ENCODE measurements around the gene PCOLCE2.
A peak's percentile ranks its signal among the peaks of the same experiment; 100 is the strongest.
"Not testable (repeated sequence)": the region's sequence is repeated elsewhere in the genome, so short reads cannot be mapped to it uniquely, and the experiment has no call there.

PCOLCE2 gene

DNA sequence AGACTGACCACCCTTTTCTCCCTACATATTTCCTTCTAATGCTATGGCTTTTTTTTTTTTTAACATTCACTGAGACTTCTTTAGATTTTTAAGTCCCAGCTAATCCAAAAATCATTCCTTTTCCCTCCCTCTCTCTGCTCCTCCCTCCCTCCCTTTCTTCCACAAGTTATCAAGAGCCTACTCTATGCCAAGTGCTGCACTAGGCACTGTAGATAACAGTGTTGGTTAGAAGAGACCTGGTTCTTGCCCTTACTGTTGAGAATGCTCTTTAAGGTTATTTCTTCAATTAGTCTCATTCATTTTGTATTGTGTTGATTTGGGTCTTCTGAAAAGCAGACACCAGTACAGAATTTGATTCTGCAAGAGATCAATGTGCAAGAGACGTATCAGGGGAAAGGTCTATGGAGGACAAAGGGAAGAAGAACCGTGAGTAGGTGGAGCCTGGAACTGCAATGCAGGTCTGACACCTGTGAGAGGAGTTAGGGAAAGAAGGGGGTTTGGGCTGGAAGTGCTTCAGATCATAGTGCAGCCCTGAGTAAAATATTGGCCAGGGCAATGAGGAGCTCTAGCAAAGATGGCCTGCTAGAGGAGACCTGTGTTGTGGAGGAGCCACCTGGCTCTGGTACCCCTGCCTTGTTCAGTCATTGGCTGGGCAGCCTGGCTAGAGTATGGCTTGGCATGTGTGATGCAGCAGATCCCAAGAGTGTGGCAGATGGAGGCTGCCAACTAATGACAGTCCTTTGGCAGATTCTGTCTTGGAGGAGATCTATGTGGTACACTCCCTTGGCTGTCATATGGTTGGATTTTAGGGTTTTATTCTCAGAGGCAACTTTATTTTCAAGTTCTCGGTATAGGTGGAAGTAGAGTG lies 9.7 kb upstream of the PCOLCE2 start:
- no peak for DNase-seq

DNA sequence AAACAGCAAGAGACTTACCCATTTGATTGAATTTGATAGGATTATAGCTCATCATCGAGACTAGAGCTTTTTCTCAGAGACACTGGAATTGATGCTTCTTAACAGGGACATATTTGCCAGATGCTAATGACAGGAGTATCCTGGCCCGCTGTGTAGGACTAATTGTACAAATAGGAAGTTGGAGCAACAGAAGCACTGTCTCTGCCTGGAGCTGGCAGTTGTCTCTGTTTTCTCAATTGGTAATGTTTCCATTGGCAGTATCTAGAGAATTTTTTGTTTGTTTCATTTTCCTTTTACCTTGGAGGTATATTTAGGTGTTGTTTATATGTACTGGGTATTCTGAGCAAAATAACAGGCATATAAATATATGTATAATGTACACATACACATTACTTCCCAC lies 8.9 kb upstream of the PCOLCE2 start:
- DNase-seq = no peak

DNA sequence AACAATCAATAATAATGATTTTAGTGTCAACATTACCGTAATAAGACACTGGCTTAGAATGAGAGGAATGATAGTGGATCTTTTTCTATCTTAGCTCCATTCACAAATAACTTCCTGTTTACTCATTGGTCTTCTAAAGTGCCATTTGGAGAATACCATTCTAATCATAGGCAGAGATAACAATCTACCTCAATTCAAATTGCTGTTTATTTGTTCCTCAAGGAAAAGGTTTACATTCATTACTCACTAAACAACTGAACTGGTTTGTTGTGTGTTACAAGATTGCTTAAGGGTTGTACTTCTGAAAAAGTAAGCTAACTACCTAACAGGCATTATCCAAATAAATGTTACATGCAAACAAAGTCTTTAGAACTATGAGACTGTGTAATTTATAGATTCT lies 8.1 kb upstream of the PCOLCE2 start:
- DNase-seq = no peak

DNA sequence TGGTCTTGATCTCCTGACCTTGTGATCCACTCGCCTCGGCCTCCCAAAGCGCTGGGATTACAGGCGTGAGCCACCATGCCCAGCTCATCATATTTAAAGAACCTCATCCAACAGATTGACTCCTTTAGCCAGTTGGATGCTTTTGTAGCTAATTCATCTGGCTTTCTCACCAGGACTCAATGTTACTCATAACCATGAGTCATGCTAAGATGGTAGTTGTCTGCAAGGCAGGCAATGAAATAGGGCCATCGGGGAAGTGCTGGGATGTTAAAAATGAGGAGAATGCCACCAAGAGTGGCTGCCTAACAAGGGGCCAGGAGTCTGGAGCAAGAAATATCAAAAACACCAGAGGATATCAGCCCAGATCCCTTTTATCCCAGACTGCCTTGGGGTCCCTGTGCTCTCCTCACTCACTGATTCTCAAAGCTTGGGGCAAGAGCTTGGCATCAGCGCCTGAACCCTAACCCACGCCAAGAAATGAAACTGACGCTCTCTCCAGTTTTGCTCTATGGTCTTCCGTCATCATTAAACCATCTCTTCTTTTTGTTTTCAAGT lies 7.4 kb upstream of the PCOLCE2 start:
- no peak for DNase-seq

DNA sequence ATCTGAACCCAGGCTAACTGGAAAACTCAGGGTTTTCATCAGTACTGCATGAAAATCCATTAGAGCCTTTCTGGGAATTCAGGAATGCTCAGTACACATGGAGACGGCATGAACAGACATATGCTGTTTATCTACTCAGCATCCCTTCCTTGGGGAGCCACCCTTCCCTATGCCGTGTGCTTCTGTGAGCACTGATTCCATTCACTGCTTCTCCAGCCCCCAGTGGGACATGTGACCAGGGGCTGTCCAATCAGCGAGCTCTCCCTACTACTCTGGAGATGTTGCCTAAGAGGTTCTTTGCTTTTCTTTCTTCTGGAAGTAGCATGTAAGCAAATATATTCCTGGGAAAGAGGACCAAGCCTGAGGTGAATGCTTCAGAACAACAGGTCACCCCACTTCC lies 5.6 kb upstream of the PCOLCE2 start:
- no peak for DNase-seq

DNA sequence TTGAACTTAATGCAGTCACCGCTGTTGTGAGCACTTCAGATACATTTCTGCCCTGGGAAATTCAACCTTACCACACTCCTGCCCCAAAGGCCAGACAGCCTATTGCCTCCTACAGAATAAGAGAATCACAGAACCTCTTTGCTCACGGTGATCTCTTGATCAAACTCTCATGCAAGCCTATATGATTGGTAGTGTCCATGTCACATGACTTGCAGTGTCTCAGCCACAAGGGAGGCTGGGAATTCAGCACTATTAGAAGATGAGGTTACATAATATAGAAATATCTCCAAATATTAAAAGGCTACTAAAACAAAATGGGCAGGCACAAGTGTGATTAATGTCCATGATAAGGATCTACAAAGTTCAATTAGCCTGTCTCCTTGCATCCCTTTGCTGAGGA lies 3.8 kb upstream of the PCOLCE2 start:
- no peak for DNase-seq

DNA sequence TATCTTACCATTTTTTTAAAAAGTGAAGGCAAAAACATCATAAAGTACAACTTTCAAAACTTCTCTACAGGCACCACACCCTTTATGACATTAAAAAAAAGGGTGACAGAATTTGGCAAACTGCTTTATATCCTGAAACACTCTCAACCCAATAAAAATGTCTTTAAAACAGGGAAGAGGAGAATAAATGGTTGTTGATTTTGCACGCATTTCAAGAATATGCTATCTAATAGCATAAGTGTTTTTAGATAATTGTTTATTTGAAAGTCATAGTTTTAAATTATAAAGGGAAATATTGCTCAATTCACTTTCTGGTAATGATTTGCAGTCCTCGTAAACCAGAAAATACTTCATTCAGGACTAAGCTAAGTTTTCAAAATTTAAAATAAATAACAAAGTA lies 1.7 kb upstream of the PCOLCE2 start:
- DNase-seq = no peak

DNA sequence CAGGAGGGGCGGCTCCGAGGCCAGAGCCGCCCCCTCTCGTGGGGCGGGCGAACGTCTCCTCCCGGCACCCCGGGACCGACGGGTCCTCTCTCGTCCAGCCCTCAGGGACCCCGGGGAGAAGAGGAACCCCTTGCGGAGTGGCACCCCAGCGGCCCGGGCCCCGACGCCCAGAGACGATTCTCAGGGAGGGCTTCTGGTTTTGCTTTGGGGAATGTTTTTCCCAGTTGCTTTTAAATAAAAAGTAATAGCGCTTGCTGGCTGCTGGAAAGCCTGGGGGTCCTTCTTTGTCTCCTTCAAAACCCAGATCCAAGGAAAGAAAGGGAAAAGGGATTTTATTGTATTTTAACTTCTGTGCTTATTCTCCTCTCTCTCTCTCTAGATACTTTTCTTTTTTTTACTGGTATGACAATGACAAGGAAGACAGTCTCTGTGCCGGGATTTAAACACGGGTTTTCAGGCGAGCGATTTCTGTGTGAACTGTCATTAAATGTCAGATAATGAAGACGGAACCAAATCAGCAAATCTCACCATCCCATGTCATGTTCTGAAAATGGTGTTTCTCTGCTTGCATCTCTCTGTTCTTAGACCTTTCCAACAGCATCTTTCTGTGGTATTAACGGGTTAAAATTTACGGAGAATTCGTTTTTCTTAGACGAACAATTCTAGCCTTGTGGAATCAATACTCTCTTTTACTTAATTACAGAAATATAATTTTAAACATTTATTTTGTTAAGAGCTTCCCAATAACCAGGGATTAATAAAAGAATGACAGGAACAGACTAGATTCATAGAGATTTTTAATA lies 530 bp upstream of the PCOLCE2 start:
- no peak for DNase-seq

DNA sequence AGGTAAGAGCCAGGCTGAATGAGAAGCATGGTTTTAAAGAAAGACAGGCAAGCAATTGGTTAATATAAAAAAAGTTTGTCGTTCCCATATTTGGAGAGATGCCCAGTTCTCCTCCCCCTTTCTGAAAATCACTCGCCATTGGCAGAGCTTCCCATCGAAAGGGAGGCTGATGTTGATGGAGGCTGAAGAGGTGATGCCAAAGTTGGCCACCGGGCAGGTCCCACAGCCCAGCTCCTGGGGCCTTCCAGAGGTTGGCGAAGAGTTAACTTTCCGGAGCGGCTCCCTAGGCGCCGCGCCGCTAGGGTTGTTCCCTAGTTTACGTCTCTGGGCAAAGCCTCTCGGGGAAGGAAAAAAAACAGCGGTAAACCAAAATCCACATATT lies 793 bp downstream of the PCOLCE2 start:
- no peak for DNase-seq

DNA sequence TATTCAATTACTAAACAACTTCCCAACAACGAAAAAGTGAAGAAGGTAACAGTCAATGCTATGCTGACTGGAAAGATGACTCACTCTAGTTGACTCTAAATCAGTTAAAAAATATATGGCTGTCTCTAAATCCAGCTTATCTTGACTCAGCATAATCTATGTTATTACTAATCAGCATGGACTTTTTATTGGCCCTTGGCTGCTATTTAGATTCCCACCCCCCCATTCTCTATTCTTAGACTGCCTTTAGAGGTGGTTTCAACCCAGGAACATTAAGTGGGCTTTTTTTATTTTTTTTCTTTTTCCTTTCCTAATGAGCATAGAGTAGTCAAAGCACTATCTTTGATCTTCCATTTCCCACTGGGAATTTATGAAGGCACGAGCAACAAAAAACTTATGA lies 1.9 kb downstream of the PCOLCE2 start:
- DNase-seq = no peak

DNA sequence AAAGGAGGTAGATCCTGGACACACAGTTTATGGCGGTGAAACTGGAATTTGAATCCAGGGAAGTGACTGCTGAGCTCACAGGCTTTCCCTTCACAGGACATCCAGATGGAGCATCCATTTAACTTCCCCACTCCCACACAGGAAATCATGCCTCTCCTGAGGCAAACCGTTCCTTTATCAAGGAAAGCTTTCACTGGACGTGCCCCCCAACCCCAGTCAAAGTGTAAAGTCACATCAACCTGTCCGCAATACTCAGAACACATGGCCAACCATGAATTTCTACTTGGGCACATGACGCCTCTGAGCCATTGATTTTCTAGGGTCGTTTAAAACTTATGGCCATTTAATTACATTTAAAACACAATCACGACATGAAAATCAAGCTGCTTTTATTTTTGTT lies 2.9 kb downstream of the PCOLCE2 start:
- DNase-seq = no peak

DNA sequence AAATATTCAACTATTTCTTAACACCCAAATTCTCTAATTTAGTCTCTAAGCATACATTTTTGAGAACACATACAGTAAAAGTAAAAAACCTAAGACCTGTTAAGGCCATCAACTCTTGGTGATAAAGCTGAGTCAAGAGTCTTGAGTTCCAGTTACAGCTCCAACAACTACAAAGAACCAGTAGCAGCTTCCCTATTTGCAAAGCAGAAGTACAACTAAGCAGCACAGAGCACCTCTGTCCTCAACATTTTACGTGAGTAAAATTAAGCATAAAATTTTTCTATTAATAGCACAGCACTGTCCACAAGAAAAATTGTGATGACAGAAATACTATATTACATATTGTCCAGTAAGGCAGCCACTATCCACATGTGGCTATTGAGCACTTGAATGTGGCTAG lies 4.4 kb downstream of the PCOLCE2 start:
- no peak for DNase-seq

DNA sequence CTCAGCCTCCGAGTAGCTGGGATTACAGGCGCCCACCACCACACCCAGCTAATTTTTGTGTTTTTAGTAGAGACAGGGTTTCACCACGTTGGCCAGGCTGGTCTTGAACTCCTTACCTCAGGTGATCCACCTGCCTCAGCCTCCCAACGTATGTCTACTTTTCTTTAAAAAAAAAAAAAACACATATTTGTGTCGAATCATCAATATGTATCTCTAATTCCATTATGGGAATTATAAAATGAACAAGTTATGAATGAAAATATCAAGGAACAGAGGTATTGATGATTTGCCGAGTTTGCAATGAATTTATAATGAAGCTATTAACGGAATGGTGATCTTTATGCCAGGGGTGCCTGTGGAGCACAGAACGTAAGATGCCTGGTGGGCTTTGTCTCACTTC lies 5.3 kb downstream of the PCOLCE2 start:
- DNase-seq = not testable (repeated sequence)

DNA sequence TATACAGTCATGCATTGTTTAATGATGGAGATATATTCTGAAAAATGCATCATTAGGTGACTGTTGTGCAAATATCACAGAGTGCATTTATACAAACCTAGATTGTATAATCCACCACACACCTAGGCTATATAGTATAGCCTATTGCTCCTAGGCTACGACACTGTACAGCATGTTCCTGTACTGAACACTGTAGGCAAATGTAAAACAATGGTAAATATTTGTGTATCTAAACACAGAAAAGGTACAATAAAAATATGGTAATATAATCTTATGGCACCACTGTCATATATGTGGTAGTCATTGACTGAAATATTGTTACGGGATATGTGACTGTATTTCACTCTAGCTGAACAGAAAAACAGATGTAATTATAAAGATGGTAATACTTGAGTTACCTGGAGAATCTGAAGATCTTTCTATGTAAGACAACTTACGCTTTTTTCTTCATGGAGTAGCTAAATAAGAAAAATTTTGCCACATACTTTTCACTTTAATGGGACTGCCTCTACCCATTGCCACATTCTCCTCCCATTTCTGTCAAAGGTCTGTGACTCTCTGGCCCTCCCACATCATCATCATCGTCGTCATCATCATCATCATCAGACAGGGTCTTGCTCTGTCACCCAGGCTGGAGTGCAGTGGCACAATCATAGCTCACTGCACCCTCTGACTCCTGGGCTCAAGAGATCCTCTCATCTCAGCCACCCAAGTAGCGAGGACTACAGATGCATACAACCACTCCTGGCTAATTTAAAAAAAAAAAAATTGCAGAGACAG lies 7.2 kb downstream of the PCOLCE2 start:
- DNase-seq = no peak

DNA sequence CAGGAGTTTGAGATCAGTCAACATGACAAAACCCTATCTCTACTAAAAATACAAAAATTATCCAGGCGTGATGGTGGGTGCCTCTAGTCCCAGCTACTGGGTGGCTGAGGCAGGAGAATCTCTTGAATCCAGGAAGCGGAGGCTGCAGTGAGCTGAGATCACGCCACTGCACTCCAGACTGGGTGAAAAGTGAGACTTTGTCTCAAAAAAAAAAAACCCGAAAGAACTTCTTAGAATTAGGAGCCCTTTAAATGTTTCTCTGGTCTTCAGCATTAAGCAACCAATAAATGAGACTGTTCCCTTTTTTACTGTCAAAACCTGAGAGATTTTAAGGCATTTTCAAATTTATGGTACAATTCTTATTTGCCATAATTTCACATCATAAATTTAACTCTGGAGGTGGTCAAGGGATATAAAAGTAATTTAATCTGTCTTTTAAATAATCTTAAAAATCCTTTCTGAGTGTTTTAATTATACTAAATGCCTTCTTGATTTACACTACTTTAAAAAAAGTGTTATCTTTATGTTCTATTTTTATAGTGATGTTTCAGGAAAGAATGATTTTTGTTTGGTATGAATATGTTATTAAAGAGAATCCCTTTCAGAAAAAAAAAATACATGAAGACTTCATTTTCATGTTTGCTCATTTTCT lies 10.1 kb downstream of the PCOLCE2 start:
- no peak for DNase-seq

DNA sequence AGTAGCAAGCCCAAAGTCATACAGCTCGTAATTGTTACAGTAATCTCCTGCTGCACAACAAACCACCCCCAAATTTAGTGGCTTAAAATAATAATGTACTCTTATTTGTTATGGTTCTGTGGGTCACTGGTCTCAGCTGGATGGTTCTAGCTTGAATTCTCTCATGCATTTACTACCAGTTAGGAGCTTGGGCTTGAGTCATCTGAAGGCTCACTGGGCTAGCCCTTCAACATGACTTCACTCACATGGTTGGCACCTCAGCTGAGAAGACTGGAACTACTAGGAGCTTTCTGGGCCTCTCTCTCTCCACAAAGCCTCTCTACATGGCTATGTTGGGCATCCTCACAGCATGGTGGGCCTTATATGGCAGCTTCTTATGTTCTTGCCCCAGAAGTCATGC lies 12.5 kb downstream of the PCOLCE2 start:
- DNase-seq = no peak

DNA sequence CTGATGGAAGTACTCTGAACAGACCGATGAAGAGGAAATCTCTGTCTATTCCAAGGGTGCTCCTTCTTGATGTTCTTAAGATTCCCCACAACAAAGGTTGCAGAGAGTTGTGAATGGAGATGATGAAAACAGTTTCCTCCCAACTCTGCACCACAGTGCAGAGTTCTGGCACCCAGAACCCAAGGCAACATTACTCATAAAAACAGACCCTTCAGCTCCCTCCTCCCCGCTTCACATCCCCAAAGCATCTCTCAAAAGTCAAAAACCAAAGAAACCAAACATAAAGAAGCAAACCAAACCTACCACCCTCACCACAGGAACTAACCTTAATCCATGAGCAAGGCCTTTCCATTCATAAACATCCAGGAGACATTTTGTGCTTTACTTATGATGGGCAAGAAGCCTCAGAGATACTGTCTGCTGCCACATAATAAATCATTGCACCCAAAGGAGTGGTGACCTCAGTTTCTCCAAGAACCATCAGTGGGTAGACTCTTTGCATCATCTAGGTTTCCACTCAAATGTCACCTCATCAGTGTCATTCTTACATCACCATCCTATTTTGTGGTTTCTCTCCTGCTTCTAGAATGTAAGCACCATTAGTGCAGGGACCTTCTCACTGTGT lies 13.2 kb downstream of the PCOLCE2 start:
- peak; percentile 16 for DNase-seq

DNA sequence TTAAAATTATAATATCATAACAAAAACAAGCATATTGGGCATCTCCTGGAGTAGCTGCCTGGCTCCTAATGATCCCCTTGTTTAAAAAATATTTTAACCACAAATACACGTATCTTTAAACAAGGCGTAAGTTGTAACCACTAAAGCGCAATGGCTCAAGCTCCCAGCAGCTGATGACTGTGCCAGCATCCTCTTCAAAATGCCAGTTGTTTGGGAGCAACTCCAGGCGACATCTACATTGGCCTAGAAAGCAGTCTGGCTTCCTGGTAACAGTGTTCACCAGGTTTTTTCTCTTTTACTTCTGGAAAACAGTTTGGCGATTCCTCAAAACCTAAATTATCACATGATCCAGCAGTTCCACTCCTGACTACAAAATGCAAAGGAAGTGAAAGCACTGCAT lies 13.8 kb downstream of the PCOLCE2 start:
- no peak for DNase-seq

DNA sequence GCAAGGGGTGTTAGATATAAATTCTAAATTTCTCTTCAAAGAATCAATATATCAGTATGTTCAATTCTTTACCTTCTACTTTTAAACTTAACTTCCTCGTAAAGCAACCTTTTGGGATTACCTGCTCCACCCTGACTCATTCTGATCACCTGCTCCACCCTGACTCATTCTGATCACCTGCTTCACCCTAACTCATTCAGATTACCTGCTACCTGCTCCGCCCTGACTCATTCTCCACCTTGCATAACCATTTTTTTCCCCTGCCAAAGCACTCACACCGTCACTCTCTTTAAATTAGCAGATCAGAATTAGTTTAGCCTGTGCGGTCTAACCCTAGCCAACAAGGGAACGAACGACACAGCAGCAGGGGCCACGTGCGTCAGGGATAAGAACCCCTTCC lies 20.5 kb downstream of the PCOLCE2 start:
- not testable (repeated sequence) for DNase-seq

DNA sequence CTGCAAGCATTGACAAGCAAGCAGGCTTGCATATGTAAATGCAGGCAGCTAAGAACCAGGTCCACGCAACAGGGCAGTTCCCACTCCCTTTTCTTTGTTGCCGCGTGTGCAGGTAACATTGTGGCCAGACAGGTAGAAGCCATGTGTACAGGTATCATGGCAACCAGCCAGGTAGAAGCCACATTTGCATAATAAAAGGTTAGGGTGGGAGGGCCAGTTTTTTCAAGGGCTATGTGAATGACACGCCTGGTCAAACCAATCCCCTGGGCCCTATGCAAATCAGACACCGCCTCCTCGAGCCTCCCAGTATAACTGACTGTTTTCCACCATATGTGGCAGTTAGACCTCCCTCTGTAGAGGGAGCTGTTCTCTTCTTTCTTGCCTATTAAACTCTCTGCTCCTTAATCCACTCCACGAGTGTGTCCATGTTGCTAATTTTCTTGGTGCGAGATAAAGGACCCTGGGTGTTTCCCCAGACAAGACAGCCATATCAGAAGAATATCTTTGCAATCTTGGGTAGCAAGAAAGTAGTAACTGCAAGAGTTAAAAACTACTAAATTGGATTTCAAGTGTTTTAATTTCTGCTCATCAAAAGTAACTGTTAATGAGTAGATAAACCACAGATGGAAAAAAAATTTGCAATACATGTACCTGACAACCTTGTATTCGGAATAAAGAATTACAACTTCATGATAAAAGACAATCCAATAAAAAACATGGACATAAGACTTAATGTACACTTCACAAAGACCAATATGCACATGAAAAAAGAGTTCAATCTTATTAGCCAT lies 21.8 kb downstream of the PCOLCE2 start:
- DNase-seq = no peak

All from activated CD4-positive, alpha-beta T cell treated with anti-CD3 and anti-CD28 coated beads, Interleukin-2, Interleukin-6, amounts not matched to agents 100 ng/mL and 50 ng/mL, durations not matched to agents 16 hours and 8 hours (primary cell).